ENCODE results near the gene ST3GAL3. TPM values are rescaled to one million over a fixed set of nuclear protein-coding genes. Genes with fewer than 3 reads are reported as not detected.

ST3GAL3 gene
- total RNA-seq, 1 experiment from 2014 or later: 8.6 TPM

DNA sequence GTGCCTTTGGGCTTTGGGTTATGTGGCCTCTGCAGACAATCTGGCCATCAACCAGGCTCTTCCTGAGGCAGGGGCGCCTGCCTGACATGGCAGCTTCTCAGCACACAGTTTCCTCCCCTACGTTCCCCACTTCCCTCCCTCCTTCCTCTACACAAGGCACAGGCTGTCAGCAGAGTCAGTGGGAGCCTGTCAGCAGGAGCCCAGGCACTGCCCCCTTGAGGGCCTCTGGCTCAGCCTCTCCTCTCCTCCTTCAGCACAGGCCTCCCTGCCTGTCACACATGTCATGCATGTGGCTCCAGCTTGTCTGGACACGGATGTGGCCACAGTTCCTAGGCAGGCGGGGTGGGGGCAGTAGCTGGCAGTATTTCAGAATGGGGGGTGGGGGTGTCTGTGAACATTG is 174.1 kb downstream of the ST3GAL3 start (continued):
- TF ChIP-seq, protein P1, sequence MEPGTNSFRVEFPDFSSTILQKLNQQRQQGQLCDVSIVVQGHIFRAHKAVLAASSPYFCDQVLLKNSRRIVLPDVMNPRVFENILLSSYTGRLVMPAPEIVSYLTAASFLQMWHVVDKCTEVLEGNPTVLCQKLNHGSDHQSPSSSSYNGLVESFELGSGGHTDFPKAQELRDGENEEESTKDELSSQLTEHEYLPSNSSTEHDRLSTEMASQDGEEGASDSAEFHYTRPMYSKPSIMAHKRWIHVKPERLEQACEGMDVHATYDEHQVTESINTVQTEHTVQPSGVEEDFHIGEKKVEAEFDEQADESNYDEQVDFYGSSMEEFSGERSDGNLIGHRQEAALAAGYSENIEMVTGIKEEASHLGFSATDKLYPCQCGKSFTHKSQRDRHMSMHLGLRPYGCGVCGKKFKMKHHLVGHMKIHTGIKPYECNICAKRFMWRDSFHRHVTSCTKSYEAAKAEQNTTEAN (CRISPR knock-in tag; IDR thresholded peaks at IDR 0.05): no peak

DNA sequence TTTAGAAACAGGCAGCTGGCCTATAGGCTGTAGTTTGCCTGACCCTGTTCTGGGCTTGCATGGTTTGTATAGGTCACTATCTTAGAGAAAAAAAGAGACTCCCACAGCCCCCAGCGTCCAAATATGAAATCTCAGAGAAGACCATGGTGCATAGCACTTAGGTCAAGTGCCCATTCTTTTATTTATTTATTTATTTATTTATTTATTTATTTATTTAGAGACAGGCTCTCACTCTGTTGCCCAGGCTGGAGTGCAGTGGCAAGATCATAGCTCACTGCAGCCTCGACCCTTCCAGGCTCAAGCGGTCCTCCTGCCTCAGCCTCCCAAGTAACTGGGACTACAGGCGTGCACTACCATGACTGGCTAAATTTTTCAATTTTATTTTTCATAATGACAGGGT is 175.4 kb downstream of the ST3GAL3 start:
- peaks cover 27% of the 10 kb centered on the region for H3K4me1 Mint-ChIP-seq
- H3K27ac Mint-ChIP-seq: no peak overlapping the region
- H3K27me3 Mint-ChIP-seq (ENCODE audit: low read depth): no peaks in the 10 kb centered on the region
- CTCF ChIA-PET: interaction anchor here (0.9 to 2.5 kb wide), 5 partner anchors 17 to 117 kb away, joined by 3 to 15 read pairs (median 4); no protein-coding TSS in a partner anchor
- H3K36me3 Mint-ChIP-seq: no peaks in the 10 kb centered on the region; the same call in 1 of the 2 replicates
- no peaks in the 10 kb centered on the region for H3K9me3 Mint-ChIP-seq
- DNase-seq (ENCODE audit: low spot score) (no peak), ATAC-seq (no peak)
- POLR2A ChIA-PET: no interaction called here
- no peak for TF ChIP-seq ZNF263 (CRISPR knock-in tag; IDR thresholded peaks at IDR 0.05; ENCODE audit: low read depth)
- TF ChIP-seq FOXJ3 (CRISPR knock-in tag; IDR thresholded peaks at IDR 0.05; ENCODE audit: borderline replicate concordance): no peak
- TF ChIP-seq, protein P2, sequence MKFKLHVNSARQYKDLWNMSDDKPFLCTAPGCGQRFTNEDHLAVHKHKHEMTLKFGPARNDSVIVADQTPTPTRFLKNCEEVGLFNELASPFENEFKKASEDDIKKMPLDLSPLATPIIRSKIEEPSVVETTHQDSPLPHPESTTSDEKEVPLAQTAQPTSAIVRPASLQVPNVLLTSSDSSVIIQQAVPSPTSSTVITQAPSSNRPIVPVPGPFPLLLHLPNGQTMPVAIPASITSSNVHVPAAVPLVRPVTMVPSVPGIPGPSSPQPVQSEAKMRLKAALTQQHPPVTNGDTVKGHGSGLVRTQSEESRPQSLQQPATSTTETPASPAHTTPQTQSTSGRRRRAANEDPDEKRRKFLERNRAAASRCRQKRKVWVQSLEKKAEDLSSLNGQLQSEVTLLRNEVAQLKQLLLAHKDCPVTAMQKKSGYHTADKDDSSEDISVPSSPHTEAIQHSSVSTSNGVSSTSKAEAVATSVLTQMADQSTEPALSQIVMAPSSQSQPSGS (CRISPR knock-in tag; IDR thresholded peaks at IDR 0.05; ENCODE audit: borderline replicate concordance, low read depth): no peak
- no peak for TF ChIP-seq CREB1 (CRISPR knock-in tag; IDR thresholded peaks at IDR 0.05)
- TF ChIP-seq, protein P3, sequence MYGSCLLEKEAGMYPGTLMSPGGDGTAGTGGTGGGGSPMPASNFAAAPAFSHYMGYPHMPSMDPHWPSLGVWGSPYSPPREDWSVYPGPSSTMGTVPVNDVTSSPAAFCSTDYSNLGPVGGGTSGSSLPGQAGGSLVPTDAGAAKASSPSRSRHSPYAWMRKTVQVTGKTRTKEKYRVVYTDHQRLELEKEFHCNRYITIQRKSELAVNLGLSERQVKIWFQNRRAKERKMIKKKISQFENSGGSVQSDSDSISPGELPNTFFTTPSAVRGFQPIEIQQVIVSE (CRISPR knock-in tag; IDR thresholded peaks at IDR 0.05; ENCODE audit: borderline replicate concordance): no peak
- TF ChIP-seq ATF1 (CRISPR knock-in tag; IDR thresholded peaks at IDR 0.05): no peak
- TF ChIP-seq, protein P4, sequence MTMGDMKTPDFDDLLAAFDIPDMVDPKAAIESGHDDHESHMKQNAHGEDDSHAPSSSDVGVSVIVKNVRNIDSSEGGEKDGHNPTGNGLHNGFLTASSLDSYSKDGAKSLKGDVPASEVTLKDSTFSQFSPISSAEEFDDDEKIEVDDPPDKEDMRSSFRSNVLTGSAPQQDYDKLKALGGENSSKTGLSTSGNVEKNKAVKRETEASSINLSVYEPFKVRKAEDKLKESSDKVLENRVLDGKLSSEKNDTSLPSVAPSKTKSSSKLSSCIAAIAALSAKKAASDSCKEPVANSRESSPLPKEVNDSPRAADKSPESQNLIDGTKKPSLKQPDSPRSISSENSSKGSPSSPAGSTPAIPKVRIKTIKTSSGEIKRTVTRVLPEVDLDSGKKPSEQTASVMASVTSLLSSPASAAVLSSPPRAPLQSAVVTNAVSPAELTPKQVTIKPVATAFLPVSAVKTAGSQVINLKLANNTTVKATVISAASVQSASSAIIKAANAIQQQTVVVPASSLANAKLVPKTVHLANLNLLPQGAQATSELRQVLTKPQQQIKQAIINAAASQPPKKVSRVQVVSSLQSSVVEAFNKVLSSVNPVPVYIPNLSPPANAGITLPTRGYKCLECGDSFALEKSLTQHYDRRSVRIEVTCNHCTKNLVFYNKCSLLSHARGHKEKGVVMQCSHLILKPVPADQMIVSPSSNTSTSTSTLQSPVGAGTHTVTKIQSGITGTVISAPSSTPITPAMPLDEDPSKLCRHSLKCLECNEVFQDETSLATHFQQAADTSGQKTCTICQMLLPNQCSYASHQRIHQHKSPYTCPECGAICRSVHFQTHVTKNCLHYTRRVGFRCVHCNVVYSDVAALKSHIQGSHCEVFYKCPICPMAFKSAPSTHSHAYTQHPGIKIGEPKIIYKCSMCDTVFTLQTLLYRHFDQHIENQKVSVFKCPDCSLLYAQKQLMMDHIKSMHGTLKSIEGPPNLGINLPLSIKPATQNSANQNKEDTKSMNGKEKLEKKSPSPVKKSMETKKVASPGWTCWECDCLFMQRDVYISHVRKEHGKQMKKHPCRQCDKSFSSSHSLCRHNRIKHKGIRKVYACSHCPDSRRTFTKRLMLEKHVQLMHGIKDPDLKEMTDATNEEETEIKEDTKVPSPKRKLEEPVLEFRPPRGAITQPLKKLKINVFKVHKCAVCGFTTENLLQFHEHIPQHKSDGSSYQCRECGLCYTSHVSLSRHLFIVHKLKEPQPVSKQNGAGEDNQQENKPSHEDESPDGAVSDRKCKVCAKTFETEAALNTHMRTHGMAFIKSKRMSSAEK (CRISPR knock-in tag; IDR thresholded peaks at IDR 0.05; ENCODE audit: borderline replicate concordance): no peak
- no peak for TF ChIP-seq TEAD1 (CRISPR knock-in tag; IDR thresholded peaks at IDR 0.05)
- TF ChIP-seq, protein P5, sequence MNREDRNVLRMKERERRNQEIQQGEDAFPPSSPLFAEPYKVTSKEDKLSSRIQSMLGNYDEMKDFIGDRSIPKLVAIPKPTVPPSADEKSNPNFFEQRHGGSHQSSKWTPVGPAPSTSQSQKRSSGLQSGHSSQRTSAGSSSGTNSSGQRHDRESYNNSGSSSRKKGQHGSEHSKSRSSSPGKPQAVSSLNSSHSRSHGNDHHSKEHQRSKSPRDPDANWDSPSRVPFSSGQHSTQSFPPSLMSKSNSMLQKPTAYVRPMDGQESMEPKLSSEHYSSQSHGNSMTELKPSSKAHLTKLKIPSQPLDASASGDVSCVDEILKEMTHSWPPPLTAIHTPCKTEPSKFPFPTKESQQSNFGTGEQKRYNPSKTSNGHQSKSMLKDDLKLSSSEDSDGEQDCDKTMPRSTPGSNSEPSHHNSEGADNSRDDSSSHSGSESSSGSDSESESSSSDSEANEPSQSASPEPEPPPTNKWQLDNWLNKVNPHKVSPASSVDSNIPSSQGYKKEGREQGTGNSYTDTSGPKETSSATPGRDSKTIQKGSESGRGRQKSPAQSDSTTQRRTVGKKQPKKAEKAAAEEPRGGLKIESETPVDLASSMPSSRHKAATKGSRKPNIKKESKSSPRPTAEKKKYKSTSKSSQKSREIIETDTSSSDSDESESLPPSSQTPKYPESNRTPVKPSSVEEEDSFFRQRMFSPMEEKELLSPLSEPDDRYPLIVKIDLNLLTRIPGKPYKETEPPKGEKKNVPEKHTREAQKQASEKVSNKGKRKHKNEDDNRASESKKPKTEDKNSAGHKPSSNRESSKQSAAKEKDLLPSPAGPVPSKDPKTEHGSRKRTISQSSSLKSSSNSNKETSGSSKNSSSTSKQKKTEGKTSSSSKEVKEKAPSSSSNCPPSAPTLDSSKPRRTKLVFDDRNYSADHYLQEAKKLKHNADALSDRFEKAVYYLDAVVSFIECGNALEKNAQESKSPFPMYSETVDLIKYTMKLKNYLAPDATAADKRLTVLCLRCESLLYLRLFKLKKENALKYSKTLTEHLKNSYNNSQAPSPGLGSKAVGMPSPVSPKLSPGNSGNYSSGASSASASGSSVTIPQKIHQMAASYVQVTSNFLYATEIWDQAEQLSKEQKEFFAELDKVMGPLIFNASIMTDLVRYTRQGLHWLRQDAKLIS (CRISPR knock-in tag; IDR thresholded peaks at IDR 0.05; ENCODE audit: borderline replicate concordance): no peak
- TF ChIP-seq HMGA2 (CRISPR knock-in tag; IDR thresholded peaks at IDR 0.05): no peak
- no peak for TF ChIP-seq NR1H2 (CRISPR knock-in tag; IDR thresholded peaks at IDR 0.05)
- TF ChIP-seq, protein P6, sequence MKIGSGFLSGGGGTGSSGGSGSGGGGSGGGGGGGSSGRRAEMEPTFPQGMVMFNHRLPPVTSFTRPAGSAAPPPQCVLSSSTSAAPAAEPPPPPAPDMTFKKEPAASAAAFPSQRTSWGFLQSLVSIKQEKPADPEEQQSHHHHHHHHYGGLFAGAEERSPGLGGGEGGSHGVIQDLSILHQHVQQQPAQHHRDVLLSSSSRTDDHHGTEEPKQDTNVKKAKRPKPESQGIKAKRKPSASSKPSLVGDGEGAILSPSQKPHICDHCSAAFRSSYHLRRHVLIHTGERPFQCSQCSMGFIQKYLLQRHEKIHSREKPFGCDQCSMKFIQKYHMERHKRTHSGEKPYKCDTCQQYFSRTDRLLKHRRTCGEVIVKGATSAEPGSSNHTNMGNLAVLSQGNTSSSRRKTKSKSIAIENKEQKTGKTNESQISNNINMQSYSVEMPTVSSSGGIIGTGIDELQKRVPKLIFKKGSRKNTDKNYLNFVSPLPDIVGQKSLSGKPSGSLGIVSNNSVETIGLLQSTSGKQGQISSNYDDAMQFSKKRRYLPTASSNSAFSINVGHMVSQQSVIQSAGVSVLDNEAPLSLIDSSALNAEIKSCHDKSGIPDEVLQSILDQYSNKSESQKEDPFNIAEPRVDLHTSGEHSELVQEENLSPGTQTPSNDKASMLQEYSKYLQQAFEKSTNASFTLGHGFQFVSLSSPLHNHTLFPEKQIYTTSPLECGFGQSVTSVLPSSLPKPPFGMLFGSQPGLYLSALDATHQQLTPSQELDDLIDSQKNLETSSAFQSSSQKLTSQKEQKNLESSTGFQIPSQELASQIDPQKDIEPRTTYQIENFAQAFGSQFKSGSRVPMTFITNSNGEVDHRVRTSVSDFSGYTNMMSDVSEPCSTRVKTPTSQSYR (CRISPR knock-in tag; IDR thresholded peaks at IDR 0.05): no peak
- no peak for TF ChIP-seq ZNF671 (CRISPR knock-in tag; IDR thresholded peaks at IDR 0.05)
- TF ChIP-seq JAZF1 (CRISPR knock-in tag; IDR thresholded peaks at IDR 0.05): no peak
- TF ChIP-seq, protein P7, sequence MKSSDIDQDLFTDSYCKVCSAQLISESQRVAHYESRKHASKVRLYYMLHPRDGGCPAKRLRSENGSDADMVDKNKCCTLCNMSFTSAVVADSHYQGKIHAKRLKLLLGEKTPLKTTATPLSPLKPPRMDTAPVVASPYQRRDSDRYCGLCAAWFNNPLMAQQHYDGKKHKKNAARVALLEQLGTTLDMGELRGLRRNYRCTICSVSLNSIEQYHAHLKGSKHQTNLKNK (CRISPR knock-in tag; IDR thresholded peaks at IDR 0.05): no peak
- no peak overlapping the region for H3K4me3 Mint-ChIP-seq

Data from WTC11 (cell line).